ENCODE measurements around the gene POR. TPM values are rescaled to one million over a fixed set of nuclear protein-coding genes. Genes with fewer than 3 reads are reported as not detected.

POR gene
- total RNA-seq, 1 experiment from 2014 or later = 162 TPM

DNA sequence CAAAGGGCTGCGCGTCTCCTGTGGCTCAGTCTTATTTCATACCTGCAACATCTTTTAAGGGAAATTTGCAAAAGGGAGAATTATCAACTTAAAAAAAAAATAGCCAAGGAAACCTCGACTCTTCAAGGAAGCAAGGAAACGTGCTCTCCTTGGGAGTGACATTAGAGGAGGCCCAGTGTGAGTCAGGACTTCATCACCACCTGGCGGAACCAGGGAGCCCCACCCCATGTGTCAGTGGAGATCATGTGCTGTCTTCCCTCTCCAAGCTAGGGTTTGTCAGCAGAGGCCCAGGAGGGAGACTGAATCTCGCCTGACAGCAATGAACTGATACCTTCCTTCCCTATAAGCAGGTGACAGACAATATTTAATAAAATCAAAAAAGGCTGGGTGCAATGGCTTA, 28.9 kb downstream of the POR start:
- H3K27ac Mint-ChIP-seq (ENCODE audit: unreplicated experiment) = no peak overlapping the region
- TF ChIP-seq, protein P1, sequence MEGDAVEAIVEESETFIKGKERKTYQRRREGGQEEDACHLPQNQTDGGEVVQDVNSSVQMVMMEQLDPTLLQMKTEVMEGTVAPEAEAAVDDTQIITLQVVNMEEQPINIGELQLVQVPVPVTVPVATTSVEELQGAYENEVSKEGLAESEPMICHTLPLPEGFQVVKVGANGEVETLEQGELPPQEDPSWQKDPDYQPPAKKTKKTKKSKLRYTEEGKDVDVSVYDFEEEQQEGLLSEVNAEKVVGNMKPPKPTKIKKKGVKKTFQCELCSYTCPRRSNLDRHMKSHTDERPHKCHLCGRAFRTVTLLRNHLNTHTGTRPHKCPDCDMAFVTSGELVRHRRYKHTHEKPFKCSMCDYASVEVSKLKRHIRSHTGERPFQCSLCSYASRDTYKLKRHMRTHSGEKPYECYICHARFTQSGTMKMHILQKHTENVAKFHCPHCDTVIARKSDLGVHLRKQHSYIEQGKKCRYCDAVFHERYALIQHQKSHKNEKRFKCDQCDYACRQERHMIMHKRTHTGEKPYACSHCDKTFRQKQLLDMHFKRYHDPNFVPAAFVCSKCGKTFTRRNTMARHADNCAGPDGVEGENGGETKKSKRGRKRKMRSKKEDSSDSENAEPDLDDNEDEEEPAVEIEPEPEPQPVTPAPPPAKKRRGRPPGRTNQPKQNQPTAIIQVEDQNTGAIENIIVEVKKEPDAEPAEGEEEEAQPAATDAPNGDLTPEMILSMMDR (IDR thresholded peaks at IDR 0.05; ENCODE audit: insufficient read depth in 1 of 2, low read depth in 1 of 2, low read length in 1 of 2, severe bottlenecking in 1 of 2, unreplicated experiment in 1 of 2) = no peak
- Histone ChIP-seq H3K36me3 (ENCODE audit: control insufficient read depth, insufficient read depth, low read length) (no peaks in the 10 kb centered on the region), H3K9me3 (no peaks in the 10 kb centered on the region), H3K27me3 (replicated peaks; ENCODE audit: control insufficient read depth, insufficient read depth, low read length) (no peaks in the 10 kb centered on the region), H3K4me1 (peaks cover 22% of the 10 kb centered on the region), H3K4me3 (ENCODE audit: low read depth, low read length) (no peak overlapping the region)
- H3K4me1 Mint-ChIP-seq (ENCODE audit: low read depth, unreplicated experiment) = peaks cover 22% of the 10 kb centered on the region
- intact Hi-C loops (cut with micrococcal nuclease; ENCODE audit: unreplicated experiment) = no loop called here
- no peak for DNase-seq
- no peaks in the 10 kb centered on the region for H3K27me3 Mint-ChIP-seq (ENCODE audit: insufficient read depth, unreplicated experiment)
- CTCF ChIA-PET = no interaction called here
- POLR2A ChIA-PET = no interaction called here
- peaks cover 10% of the 10 kb centered on the region for H3K36me3 Mint-ChIP-seq (ENCODE audit: insufficient read depth, unreplicated experiment)
- H3K9me3 Mint-ChIP-seq (ENCODE audit: unreplicated experiment) = no peaks in the 10 kb centered on the region
- no TSS peak for BruUV-seq (replicated peaks)
- H3K4me3 Mint-ChIP-seq (ENCODE audit: unreplicated experiment) = no peak overlapping the region

DNA sequence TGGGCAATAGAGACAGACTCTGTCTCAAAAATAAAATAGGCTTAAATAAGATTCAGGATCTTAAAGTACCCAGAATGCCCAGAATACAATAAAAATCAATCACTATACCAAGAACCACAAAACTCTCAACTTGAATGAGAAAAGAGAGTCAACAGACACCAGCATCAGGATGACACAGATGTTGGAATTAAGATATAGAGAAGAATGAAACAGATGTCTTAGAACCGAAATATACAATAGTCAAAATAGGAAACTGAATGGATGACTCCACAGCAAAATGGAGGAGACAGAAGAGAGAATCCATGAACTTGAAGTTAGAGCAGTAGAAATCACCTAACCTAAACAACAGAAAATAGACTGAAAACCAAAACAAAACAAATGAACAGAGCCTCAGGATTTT, 29.6 kb downstream of the POR start:
- peaks cover 24% of the 10 kb centered on the region for H3K4me1 Mint-ChIP-seq (ENCODE audit: low read depth, unreplicated experiment)
- ChIA-PET CTCF (no interaction called here), POLR2A (no interaction called here)
- Histone ChIP-seq H3K4me1 (peaks cover 22% of the 10 kb centered on the region), H3K9me3 (no peaks in the 10 kb centered on the region), H3K36me3 (ENCODE audit: control insufficient read depth, insufficient read depth, low read length) (no peaks in the 10 kb centered on the region), H3K27me3 (replicated peaks; ENCODE audit: control insufficient read depth, insufficient read depth, low read length) (no peaks in the 10 kb centered on the region), H3K4me3 (ENCODE audit: low read depth, low read length) (no peak overlapping the region)
- no peak overlapping the region for H3K4me3 Mint-ChIP-seq (ENCODE audit: unreplicated experiment)
- TF ChIP-seq, protein P1 (IDR thresholded peaks at IDR 0.05; ENCODE audit: insufficient read depth in 1 of 2, low read depth in 1 of 2, low read length in 1 of 2, severe bottlenecking in 1 of 2, unreplicated experiment in 1 of 2) = no peak
- no peak for DNase-seq
- intact Hi-C loops (cut with micrococcal nuclease; ENCODE audit: unreplicated experiment) = no loop called here
- peak overlapping the region; percentile 58 for H3K27ac Mint-ChIP-seq (ENCODE audit: unreplicated experiment)
- H3K9me3 Mint-ChIP-seq (ENCODE audit: unreplicated experiment) = no peaks in the 10 kb centered on the region
- peaks cover 16% of the 10 kb centered on the region for H3K36me3 Mint-ChIP-seq (ENCODE audit: insufficient read depth, unreplicated experiment)
- H3K27me3 Mint-ChIP-seq (ENCODE audit: insufficient read depth, unreplicated experiment) = no peaks in the 10 kb centered on the region
- no TSS peak for BruUV-seq (replicated peaks)

DNA sequence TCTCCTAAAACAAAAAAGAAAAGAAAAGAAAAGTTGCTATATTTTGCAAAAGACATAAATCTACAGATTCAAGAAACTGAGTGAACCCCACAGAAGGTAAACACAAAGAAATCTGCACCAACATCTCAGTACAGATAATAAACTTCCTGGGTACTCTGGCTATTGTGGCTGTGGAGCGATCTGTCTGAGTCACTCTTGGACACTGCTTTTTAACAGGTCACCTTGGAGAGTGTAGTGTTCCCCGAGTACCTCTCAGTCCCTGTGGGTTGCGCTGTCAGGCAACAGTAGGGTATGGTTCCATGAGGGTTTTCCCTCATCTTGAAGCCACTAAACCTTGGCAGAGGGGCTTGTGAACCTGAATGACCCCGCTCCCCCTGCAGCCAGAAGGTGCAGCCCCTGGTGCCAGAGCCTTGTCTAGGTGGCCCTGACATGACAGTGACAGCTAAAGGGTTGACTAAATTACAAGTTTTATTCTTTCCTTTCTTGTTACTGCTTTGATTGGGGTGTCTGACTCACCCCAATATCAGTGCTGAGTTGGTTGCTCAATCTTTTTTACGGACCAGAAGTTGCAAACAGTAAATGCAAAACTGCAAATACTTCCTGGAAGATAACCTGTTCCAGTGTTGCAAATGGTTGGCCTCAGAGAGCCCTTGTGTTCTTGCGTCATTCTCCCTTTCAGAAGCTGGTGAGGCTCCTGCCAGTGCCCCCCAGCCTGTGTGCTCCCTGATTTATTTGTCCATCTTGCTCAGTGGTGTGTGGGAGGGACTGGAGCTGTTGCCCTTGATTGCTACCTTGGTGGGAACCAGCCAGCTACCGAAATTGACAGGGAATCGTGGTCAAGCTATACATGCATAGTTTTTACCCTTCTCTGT, 30.6 kb downstream of the POR start:
- no peaks in the 10 kb centered on the region for H3K36me3 ChIP-seq (ENCODE audit: control insufficient read depth, insufficient read depth, low read length)
- H3K27me3 Mint-ChIP-seq (ENCODE audit: insufficient read depth, unreplicated experiment) = no peaks in the 10 kb centered on the region
- H3K4me3 ChIP-seq (ENCODE audit: low read depth, low read length) = no peak overlapping the region
- intact Hi-C loops (cut with micrococcal nuclease; ENCODE audit: unreplicated experiment) = no loop called here
- peak; percentile 44 to 53 for DNase-seq
- no peaks in the 10 kb centered on the region for H3K9me3 Mint-ChIP-seq (ENCODE audit: unreplicated experiment)
- no peak overlapping the region for H3K4me3 Mint-ChIP-seq (ENCODE audit: unreplicated experiment)
- no peaks in the 10 kb centered on the region for H3K9me3 ChIP-seq
- POLR2A ChIA-PET = no interaction called here
- BruUV-seq (replicated peaks) = no TSS peak
- TF ChIP-seq, protein P1 (IDR thresholded peaks at IDR 0.05; ENCODE audit: insufficient read depth in 1 of 2, low read depth in 1 of 2, low read length in 1 of 2, severe bottlenecking in 1 of 2, unreplicated experiment in 1 of 2) = no peak
- H3K27ac Mint-ChIP-seq (ENCODE audit: unreplicated experiment) = peak overlapping the region; percentile 63
- peaks cover 26% of the 10 kb centered on the region for H3K36me3 Mint-ChIP-seq (ENCODE audit: insufficient read depth, unreplicated experiment)
- CTCF ChIA-PET = no interaction called here
- H3K27me3 ChIP-seq (replicated peaks; ENCODE audit: control insufficient read depth, insufficient read depth, low read length) = no peaks in the 10 kb centered on the region
- H3K4me1 Mint-ChIP-seq (ENCODE audit: low read depth, unreplicated experiment) = peaks cover 24% of the 10 kb centered on the region
- peaks cover 22% of the 10 kb centered on the region for H3K4me1 ChIP-seq

All from Caco-2 (cell line).